GM19238 (cell line): Measurements from ENCODE around the gene TPST2.

ENCODE experiments used
- DNase-seq: peaks from one replicate; pipeline ENCODE4 v3.0.0; 2011; ENCODE audit warnings: low spot score; ENCODE audit not compliant: insufficient read length

The TPST2 gene

GRCh38 chr22:26610996-26611395 lies 21.1 kb upstream of the TPST2 start:
- no peak for DNase-seq

DNA sequence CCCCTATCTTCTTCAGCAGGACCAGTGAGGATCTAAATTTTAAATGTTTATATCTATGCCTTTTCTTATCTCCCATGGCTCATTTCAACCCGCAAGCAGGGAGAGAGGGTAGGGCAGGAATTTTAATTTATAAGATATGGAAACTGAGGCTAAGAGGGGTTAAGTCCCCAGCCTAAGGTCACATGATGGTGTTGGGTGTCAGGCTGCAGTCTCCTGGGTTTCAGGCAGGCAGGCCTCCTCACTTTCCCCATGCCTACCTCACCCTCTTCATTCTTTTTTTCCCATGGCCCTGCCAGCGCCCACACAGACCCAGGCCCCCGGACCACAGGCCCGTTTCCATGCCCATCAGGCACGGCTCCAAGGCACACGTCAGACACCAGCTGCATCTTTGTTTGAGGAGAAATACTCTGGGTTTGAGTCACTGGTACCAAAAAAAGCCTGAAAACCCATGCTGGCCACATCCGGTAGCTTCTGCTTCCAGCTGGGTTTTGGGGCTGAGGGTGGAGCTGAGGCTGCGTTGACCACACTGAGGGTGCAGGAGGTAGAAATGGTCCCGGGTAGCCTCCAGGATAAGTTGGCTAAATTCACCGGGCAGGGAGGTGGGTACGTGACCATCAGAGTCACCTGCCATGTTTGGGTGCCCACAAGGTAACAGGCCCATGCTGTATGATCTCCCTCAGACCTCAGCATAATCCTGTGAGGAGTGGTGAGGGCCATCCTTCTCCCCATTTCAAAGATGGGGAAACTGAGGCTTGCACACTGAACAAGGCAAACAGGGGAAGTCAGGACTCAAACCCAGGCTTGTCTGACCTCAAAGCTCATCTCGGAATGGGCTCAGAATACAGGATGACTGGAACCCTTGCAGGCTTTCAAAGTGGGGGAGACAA lies 20.4 kb upstream of the TPST2 start:
- DNase-seq: peak; percentile 75

- no peak for DNase-seq
These were observed 19.4 kb upstream of the TPST2 start for GRCh38 chr22:26609287-26609686.

GRCh38 chr22:26608129-26608528 lies 18.2 kb upstream of the TPST2 start:
- DNase-seq: no peak

- DNase-seq: no peak
These were observed 16.7 kb upstream of the TPST2 start for GRCh38 chr22:26606611-26607010.

- DNase-seq: no peak
These were observed 14.4 kb upstream of the TPST2 start for GRCh38 chr22:26604368-26604767.

DNA sequence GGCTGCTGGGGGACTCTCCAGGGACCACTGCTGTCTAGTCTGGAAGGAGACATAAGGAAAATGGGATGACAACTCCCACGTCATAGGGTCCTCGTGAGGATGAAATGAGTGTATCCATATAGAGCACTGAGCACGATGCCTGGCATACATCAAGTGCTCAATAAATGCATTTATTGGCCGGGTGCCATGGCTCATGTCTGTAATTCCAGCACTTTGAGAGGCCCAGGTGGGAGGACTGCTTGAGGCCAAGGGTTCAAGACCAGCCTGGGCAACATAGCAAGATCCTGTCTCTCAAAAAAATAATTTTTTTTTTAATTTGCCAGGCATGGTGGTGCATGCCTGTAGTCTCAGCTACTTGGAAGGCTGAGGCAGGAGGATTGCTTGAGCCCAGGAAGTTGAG lies 12.2 kb upstream of the TPST2 start:
- no peak for DNase-seq

DNA sequence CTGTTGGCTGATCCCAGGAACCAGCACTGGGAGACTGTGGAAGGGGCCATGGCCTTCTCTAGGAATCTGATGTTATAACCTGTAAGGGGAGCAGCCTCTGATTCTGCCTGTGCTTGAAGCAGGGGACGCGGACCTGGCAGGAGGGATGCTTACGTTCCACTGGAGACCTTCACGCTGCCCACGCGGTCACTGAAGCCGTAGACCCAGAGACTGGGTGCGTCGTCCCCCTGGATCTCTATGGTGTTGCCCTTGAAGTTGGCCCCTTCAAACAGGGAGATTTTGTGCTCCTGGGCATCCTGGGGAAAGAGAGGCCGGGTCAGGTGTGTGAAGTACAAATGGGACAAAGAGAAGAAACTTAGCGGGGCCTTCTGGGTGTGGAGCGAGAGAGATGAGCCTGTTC lies 11.8 kb upstream of the TPST2 start:
- no peak for DNase-seq

GRCh38 chr22:26599505-26599904 lies 9.6 kb upstream of the TPST2 start:
- no peak for DNase-seq

DNA sequence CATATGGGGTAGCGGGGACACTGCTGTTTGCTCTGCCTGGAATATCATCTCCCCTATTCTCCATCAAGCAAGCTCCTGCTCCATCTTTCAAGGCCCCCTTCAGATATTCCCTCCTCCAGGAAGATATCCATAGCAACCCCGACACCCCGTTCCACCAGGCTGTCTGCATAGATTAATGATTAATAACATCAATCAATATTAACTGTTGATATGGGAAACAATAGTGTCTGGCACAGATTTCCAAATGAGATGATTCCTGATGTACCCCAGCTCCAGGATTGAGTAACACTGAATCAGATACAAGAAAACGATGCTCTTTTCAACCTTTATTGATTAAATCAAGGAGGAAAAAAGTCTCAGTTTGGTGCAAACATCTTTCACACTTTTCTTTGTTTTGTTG lies 7.5 kb upstream of the TPST2 start:
- no peak for DNase-seq

DNA sequence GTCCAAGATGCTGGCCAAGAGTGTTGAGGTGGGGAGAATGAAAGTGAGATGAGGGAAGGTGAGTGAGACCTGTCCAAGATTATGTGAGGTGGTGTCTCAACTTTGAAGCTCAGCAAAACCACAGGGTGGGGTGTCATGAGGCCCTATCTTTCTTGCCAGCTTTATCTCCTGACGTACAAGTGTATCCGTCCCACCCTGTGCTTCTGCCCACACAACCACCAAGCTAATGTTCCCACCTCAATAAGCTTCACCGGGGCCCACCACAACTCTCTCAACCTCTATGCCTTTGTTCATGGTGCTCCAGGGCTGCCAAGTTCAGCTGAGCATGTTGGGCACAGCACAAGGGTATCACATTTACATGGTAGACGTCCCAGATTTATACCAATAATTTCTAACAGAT lies 7.1 kb upstream of the TPST2 start:
- DNase-seq: no peak

DNA sequence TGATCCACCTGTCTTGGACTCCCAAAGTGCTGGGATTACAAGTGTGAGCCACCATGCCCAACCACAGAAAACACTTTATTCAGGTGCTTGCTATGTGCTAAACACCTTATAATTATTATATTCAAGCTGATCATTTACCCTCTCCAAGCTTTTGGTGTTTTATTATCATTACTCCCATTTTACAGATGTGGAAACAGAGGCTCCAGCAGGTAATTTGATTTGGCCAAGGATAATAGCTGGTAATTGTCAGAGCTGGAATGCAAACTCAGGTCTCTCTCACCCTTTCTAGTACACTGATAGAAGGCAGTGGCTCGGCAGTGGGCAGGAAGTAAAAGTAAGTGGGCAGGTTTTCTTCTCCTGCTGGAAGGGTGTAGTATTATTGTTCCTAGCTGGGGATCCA lies 3.8 kb upstream of the TPST2 start:
- DNase-seq: no peak

GRCh38 chr22:26592421-26592891 lies 2.5 kb upstream of the TPST2 start:
- peak; percentile 58 for DNase-seq

GRCh38 chr22:26589367-26589844 lies 526 bp downstream of the TPST2 start:
- no peak for DNase-seq

DNA sequence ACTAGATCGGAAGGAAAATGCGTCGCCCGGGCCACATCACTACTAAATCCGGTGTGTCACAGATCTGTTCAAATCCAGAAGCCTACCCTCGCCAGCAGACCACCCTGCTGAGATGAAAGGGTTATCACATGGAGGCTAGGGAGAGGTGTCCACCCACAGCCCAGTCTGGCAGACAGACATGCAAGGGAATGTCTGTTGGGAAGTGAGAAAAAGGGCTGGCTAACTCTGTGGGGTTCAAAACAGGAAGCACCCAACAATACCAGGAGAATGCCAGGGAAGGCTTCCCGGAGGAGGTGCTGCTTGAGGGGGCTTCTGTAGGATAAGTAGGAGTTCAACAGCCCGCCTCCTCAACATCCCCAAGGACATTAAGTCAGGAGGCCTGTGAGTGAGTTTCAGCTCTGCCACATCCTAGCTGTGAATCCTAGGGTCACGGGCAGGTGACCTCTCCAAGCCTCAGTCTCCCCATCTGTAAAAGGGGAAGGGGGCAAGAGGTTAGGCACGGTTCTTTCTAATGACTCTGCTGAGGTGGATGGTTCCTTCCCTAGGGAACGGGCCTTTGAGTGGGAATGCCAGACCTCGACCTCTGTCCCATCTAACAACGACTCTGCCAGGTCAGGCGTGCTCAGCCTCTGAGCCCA lies 1.1 kb downstream of the TPST2 start:
- DNase-seq: no peak

- DNase-seq: no peak
These were observed 1.8 kb downstream of the TPST2 start for GRCh38 chr22:26587991-26588613.

- DNase-seq: no peak
These were observed 3.2 kb downstream of the TPST2 start for GRCh38 chr22:26586556-26587325.

- no peak for DNase-seq
These were observed 4.7 kb downstream of the TPST2 start for GRCh38 chr22:26585104-26585790.

GRCh38 chr22:26584010-26584409 lies 5.9 kb downstream of the TPST2 start:
- no peak for DNase-seq

- no peak for DNase-seq
These were observed 8.2 kb downstream of the TPST2 start for GRCh38 chr22:26581633-26582168.

GRCh38 chr22:26581026-26581425 lies 8.9 kb downstream of the TPST2 start:
- DNase-seq: no peak
